GM12864 (cell line): ENCODE data around the gene SEC24D.

Experiments
- DNase-seq: peaks from one replicate; pipeline ENCODE4 v3.0.0-alpha.2; 2011; ENCODE audit warnings: low read depth
- H3K4me3 ChIP-seq: 2 replicates; pipeline ENCODE4 v1.5.1; 2011; ENCODE audit warnings: mild to moderate bottlenecking, low read depth, low read length, control low read depth
- CTCF ChIP-seq: IDR thresholded peaks from 2 replicates; pipeline ENCODE4 v1.5.1; 2011; ENCODE audit warnings: low read depth, mild to moderate bottlenecking, moderate library complexity, low read length, control low read depth, inconsistent platforms; ENCODE audit errors: missing control alignments

SEC24D gene

GRCh38 chr4:118718511-118719170 lies 117.3 kb downstream of the SEC24D start:
- no peak for TF ChIP-seq CTCF
- DNase-seq = no peak
- no peak overlapping the region for H3K4me3 ChIP-seq

DNA sequence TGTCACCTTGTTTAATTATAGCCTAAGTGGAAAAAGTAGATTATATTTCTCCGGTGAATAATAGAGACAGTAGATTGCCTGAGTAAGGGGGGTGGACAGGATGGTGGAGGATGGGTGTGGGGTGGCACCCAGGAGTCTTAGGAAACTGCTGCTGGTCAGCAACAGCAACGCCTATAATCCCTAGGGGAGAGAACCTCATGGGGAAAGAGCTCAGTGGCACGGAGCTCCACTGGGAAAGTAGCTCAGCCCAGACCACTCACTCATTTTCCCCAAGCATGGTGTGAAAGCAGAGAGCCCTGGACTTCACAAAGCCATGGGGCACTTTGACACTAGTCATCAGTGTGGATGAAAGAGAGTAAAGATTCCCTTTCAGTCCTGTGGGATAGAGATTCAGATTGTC lies 119.6 kb downstream of the SEC24D start:
- DNase-seq = no peak
- TF ChIP-seq CTCF = no peak

GRCh38 chr4:118714682-118715081 lies 121.2 kb downstream of the SEC24D start:
- TF ChIP-seq CTCF = no peak
- DNase-seq = no peak
- H3K4me3 ChIP-seq = no peak overlapping the region

More for the DNA sequence above, 119.6 kb downstream of the SEC24D start:
- no peak overlapping the region for H3K4me3 ChIP-seq

DNA sequence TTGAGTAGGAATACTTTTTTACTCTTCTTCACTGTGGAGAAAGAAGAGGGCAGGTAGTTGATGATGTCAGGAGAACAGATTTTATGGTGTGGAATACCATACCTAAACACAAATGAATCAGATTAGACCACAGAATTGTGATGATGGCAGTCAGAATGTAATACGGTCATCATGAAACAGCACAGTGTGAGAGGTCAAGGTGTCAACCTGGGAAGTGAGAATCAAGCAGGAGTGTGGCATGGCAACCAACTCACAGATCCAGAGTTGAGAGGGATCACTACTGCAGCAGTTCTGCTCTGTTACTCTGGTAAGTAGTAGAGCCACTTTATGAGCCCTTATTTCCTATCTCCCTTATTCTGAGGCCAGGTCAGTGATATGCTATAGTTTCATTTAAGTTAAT lies 123.1 kb downstream of the SEC24D start:
- no peak overlapping the region for H3K4me3 ChIP-seq
- no peak for TF ChIP-seq CTCF
- DNase-seq = no peak

- TF ChIP-seq CTCF = no peak
- H3K4me3 ChIP-seq = no peak overlapping the region
- no peak for DNase-seq
Measured at GRCh38 chr4:118711052-118711451, 124.9 kb downstream of the SEC24D start.

GRCh38 chr4:118703118-118703517 lies 132.8 kb downstream of the SEC24D start:
- TF ChIP-seq CTCF = no peak
- H3K4me3 ChIP-seq = no peak overlapping the region
- DNase-seq = no peak
